LoVo (cell line): ENCODE results near the gene DGKD.

Experiments
- DNase-seq: peaks from one replicate; pipeline ENCODE4 v3.0.0-alpha.2; 2016; ENCODE audit warnings: low spot score

DGKD gene

DNA sequence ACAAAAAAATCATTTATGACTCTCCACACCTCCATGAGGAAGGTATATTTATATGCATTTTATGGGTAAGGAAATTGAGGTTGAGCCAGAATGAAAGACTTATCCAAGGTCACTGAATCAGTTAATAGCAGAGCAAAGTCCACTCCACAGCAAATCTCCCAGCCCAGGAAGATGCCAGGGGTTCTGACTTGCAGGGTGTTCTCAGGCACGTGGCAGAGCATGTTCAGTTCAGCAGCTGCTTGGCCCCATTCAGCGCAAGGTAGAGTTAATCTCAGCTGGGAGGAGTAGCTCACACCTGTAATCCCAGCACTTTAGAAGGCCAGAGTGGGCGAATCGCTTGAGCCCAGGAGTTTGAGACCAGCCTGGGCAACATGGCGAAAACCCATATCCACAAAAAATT, 17.8 kb upstream of the DGKD start:
- DNase-seq, result peak; percentile 85

DNA sequence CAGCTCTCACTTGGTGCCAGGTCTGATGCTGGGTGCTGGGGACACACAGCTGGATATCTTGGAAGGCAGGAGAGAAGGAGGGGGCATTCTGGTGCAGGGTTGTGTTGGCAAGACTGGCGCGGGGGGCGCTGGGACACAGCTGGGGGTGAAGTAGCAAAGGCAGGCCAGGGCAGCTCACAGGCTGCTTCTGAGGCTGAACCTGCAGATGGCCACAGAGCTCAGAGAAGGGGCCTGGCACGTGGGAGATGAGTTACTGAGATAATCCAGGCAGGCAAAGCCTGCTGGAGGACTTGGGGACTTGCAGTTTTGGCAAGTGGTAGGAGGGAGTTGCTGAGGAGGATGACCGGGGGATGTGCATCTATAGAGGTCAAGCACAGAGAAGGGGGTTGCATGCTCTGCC, 16.2 kb upstream of the DGKD start:
- DNase-seq, result no peak

DNA sequence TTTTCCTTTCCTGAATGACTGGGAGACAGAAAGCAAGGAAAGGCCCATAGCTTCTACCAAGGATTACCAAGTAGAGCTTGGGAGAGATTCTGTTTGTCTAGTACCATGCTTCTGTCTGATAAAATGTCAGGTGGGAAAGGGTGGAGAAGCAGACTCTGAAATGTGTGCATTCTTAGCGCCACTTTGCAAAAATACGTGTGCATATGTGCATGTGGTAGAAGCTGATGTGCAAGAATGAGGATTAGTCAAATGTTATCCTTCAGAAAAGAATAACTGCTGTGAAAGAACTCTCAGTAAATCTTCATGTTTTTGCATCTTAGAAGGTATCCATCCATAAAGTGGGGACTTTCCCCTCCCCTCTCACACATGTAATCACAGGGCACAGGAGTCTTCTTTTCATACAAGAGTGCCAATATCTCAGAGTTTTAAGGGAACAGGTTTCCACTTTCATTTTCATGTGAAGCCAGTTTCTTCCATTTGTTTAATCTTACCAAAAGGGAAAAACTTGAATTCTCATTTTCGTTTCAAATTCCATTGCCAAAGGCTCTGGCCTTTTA, 15.4 kb upstream of the DGKD start:
- no peak for DNase-seq

DNA sequence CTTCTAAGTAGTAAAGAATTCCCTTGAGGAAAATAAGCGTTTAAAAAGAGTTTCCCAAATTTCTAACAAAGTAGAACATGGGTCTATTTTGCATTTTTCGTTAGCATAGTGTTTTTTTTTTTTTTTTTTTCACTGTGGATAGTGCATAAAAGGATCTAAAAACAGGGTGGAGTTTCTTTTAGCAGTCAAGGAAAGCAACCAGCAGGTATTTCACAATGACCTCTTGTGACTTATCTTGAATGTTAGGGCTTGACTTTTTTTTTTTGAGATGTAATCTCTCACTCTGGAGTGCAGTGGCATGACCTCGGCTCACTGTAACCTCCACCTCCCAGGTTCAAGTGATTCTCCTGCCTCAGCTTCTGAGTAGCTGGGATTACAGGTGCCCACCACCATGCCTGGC, 14.9 kb upstream of the DGKD start:
- DNase-seq, result no peak

DNA sequence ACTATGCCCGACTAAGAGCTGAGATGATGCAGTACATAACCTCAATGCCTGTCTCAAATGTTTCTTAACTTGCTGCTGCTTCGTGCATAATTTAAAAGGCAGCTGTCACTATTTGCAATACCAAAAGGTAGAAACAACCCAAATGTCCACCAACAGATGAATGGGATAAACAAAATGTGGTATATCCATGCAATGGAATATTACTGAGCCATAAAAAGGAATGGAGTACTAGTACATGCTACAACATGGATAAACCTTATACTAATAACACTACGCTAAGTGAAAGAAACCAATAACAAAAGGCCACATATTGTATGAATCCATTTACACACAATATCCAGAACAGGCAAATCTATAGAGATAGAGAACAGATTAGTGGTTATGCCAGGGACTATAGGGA, 13.0 kb upstream of the DGKD start:
- DNase-seq, result no peak

DNA sequence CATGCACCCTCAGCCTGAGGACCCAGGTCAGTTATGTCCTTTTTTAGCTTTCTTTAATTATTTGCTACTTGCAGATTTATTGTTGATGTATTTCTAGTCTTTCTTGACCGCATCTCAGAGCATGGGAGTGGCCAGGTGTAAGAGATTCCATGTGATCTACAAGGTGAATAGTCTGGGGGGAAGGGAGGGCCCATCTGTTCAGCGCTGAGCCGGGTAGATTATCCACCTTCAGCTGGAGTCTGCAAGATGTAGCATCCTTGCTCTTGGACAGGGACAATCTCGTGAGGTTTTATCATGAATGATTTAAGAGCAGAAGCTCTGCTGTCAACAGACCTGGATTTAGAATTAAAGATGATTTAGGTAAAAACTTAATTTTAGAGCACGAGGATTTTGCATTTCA, 12.0 kb upstream of the DGKD start:
- DNase-seq, result no peak

DNA sequence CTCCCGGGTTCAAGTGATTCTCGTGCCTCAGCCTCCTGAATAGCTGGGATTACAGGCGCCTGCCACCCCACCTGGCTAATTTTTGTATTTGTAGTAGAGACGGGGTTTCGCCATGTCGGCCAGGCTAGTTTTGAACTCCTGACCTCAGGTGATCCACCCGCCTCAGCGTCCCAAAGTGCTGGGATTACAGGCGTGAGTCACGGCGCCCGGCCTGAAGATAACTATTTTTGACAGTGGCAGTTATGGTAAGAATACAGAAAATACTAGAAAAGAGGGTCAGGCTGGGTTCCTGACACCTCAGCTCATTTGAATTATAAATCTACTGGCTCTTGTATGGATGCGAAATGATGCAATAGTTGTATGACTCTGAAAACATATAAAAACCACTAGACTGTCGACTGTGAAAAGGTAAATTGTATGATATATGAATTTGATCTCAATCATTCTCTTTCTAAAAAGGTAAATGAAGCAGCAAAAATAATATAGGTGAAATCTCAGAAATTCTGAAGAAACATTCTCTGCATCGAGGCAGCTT, 11.1 kb upstream of the DGKD start:
- DNase-seq, result no peak

DNA sequence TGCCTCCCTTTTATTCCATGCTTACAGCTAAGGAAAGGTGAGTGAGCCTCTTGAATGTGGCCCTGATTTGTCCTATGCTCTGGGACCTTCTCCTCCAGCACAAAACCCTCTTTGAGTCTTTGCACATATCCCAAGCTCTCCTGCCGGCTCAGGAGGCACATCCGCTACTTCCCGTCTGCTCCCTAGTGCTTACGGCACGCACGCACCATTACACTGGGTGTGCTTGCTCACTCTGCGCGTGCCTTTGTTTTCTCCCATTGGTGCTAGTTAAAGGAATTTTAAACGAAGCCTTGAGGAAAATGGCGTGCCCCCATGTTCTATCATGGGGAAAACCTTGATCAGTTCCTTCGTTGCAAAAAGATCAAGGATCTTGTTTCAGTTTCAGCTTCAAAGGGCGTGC, 7.9 kb upstream of the DGKD start:
- no peak for DNase-seq

DNA sequence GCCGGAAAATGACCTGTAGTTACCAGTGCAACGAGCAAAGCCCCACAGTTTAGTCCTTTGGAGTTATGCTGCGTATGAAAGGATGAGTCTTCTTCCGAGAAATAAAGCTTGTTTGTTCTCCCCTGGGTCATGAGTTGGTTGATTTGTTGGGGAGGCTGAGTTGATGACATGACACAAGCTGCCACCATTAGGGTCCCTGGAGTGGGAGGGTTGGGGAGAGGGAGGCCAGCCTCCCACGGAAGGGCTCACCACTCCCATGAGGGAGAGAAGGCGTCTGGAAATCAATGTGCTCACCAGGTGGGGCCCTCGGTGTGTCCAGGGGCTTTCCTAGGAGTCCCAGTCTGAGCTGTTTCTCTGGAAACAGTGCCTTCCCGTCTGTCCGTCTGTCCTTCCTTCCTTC, 7.4 kb upstream of the DGKD start:
- DNase-seq, result no peak

DNA sequence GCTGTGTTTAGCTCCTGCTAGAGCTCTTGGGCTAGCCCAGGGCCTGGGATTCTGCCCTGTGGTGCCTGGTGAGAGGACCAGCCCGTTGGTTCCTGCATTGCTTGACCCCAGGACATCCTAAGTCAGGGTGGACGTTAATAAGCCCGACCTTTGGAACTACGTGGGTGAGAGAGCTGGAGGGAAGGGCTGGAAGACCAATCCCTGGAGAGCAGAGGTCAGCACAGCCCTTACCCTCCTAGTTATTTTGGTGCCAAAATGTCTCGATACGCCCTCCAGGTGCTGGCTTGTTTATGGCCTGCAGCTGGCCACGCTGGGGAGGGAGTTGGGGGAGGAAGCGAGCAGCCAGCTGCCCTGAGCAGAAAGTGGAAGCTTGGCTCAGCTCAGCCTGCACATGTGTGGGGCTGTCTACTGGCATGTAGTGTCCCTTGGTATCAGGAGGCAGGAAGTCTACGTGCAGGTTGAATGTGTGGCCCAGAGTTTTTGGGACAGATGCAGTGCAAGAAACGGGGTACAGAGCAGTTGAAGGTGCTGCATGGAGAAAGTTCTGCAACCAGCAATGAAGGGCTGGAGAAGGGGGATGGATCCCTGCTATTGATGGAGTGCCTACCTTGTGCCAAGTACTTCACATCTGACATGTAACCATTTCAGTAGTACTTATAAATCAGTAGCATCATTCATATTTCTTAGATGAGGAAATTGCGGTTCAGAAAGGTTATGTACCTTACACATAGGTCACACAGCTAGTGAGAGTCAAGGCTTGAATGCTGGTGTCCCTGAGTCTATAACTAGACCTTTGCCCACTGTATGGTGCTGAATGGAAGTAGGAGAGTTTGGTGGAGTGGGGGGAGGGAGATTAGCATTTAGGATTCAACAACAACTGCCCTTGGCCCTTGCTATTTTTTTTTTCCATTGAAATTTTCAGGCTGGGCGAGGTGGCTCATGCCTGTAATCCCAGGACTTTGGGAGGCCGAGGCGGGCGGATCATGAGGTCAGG, 5.0 kb upstream of the DGKD start:
- peak; percentile 33 for DNase-seq

DNA sequence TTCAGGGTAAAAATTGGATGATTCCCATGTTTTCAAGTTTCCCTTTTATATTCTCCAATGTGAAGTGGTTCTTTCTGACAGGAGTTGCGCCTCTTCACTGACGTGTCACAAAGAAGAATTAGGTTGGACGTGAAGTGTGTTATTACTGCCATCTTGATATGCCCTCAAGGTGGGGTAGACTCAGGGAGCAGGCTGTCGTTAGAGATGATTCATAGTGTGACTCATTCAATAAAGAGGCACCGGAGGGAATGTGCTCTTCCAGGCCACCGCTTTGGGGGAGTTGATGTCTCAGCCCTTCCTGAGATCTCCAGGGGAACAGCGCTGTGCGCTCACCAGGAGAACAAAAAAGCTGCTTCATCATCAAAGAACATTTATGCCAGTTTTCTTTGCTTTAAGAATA, 3.6 kb upstream of the DGKD start:
- DNase-seq, result peak; percentile 95

DNA sequence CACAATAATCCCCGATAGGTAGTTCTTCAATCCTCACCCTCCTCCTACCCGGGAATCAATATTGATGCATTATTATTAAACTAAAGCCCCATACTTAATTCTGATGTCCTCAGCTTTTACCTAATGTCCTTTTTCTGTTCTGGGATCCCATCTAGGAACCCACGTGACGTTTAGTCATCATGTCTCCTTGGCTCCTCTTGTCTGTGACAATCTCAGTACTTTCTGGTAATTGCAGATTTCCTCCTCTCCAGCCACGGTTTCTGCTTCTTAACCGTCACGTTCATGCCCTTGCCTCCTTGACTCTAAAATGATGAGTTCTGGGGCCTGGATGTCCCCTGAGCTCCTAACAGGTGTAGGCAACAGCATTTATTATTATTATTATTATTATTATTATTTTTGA, 2.9 kb upstream of the DGKD start:
- no peak for DNase-seq

DNA sequence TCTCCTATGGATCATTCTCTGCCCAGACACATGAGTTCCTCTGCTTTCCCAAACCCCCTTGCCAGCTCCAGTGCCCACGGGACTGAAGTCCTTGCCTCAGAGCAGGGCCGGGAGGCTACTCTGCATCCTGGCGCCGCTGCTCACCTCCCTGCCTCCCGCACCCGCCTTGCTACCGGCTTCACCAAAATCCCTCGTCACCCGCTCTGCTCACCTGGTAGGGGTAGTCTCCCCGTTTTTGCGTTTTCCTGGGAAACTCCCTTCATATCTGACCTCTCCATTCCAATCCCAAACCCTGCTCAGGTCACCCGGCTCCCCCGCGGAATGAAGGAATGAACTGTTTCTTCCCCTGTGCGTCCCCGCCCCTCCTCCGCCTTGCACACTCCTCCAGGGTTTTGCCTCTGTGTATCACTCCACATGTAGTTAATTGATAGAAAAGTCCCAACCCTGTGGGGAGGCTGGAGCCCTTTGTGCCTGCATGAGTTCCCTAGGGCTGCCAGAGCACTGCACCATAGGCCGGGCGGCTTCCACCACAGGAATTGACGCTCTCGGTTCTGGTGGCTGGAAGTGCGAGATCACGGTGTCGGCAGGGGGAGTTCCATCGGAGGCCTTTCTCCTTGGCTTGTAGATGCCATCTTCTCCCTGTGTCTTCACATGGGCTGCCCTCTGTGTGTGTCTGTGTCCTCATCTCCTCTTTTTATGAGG, 2.0 kb upstream of the DGKD start:
- no peak for DNase-seq

DNA sequence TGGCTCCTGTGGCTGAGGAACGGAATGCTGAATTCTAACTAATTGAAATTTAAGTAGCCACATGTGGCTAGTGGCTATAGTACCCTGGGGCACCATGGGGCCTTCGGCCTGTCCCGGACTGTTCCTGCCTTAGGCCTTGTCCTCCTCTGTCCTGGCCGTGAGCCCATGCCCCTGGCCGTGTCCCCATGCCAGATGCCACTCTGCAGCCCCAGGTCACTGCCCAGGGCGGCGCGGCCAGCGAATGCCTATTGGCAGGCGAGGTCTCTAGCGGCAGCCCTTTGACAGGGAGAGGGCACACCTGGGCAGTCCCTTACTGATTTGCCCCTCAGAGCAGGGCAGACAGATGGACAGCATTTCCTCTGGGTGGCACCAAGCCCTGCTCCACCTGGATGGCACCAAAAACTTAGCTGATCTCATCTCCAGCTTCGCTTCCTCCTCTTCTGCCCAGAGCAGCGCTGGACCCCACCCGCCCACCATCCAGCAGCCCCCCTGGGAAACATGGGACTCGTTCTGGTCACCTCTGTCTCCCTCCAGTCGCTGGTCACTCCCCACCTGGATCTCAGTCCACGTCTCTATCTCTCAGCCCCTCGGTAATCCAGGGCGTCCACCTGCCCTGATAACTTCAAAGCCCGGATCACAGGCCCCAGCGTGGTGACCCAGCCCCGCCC, 1.1 kb upstream of the DGKD start:
- no peak for DNase-seq

DNA sequence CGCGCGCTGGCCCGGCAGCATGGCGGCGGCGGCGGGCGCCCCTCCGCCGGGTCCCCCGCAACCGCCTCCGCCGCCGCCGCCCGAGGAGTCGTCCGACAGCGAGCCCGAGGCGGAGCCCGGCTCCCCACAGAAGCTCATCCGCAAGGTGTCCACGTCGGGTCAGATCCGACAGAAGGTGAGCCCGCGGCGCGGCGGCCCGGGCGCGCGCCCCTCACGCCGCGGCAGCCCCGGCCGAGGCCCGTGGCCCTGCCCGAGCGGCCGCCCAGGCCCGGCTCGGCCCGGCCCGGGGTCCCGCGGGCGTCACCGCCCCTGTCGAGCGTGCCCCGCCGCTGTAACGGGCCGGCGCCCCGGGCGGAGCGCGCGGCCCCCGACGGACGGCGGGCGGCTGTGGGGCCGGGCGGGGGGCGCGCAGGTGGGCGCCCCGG, 218 bp downstream of the DGKD start:
- no peak for DNase-seq

DNA sequence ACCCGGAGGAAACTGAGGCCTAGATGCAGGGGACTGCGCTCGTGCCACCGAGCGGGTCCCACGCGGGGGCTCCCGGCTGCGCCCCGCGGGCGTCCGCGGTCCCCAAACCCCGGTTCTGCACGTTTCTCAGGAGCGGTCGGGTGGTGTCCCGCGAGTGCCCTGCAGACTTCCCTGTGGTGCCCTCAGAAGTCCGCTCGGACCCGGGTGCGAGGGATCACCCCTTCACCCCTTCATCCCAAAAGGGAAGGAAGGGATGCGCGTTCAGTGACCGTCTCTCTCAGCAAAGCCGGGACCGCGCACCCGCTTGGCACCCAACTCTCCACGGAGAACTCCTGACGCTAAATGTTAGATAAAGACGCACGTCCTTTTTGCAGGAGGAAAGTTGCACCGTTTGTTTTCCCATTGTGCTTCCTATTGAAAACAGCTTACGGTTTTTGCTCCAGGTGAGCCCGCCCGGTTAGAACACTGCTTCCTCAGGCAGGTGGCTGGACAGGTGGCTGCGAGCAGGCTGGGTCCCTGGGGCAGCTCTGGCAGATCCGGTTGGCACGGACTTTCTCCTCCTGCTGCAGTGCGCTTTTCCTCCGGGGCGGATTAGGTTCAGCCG, 779 bp downstream of the DGKD start:
- no peak for DNase-seq

DNA sequence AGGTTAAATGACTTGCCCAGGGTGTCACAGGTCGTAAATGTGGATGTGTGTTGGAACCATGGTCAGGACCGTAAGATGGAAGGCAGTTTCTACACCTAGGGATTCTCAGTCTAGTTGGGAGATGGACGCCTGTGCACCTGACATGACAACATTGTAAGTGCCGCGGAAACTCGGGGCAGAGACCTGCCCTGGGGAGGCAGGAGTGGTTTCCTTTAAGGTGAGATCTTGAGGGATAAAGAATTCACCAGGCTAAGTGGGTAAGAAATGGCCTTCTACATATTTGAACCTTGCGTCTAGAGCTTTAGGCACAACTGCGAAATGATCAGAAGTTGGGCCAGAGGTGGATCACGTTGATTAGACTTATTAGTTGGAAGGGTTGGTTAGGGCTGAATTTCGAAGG, 1.6 kb downstream of the DGKD start:
- no peak for DNase-seq

DNA sequence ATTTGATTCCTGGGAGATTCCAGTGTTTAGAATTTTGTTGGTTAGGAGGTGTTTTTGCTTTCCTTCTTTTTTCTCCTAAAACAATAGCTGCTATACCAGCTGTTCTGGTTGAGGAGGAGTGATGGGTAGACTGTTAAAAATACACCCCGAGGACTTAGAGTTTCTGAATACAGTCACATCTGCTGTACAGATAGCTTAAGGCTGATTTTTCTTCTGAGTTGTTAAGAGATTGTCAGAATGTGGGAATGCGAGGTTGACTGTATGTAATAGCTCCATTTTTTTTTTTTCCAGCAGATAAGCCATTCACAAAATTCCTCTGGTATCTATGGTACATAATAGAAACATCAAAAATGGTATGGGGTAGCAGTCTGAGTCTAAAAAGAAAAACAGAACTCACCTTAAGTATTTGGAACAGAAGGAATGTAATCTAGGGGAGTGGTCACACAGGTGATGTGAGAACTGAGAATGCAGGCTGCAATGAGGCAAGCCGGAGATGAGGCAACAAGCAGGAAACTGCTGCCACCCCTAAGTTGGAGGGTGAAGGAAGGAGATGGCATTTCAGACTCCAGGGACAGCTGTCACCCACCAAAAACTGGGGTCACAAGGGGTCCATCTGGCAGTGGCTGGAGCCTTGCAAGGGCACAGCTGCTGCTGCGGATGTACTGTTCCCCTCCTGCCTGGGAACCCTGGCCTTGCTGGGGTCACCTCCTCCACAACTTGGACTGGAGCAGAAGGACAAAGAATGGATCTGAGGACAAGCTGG, 2.4 kb downstream of the DGKD start:
- no peak for DNase-seq

DNA sequence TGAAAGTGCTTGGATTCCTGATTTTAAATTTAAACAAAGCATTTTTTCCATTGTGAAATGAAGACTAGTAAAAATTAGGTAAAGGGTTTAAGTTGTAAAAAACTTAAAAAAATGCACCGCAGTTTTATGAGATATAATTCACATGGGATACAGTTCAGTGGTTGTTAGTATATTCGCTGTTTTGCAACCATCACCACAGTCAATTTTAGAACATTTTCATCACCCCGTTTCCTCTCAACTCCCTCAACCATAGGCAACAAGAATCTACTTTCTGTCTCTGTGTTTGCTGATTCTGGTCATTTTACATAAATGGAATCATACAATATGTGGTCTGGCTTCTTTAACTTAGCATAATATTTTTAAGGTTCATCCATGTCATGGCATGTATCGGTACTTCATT, 4.0 kb downstream of the DGKD start:
- DNase-seq, result no peak

DNA sequence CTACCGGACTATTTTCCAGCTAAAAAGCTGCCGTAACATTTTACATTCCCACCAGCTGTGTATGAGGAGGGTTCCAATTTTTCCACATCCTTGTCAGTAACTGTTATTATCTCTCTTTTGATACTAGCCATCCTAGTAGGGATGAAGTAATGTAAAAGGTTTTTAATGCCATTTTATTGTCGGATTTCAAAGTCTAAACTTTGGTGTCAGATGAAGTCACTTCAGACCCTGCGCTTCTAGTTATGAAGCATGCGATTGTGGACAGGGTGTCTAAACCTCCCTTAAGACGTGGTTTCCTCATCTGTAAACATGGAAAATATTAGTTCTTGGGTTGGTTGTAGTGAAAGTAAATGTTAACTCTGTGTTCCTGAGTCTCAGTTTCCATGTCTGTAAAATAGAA, 4.7 kb downstream of the DGKD start:
- DNase-seq, result no peak

DNA sequence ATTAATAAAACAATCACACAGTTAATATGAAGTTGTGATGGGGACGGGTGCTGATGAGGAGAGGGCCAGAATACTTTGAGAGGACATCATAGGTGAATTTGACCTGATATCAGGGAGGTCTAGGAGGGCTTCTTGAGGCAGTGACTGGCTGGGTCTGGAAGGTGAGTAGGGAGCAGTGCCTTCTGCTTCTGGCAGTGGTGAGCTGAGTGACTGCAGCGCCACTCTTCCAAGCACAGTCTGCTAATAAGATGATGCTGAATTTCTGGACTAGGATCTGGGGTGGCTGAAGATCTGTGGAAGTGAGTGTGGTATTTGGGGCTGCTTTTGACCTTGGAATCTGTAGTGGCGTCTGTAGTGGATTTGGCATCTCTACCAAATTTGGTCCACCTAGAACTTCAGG, 5.5 kb downstream of the DGKD start:
- no peak for DNase-seq
